Left ventricle myocardium inferior (tissue), 1 donor: ENCODE measurements around the gene COG3. TPM values are rescaled to one million over a fixed set of nuclear protein-coding genes. Genes with fewer than 3 reads are reported as not detected.

Experiments
- DNase-seq: peaks from one replicate; pipeline ENCODE4 v3.0.0-alpha.2; 2020
- H3K27ac ChIP-seq: fragments of 200-600 bp; replicated peaks from 2 replicates; pipeline ENCODE4 v1.8.0; 2021
- H3K27me3 ChIP-seq: fragments of 200-600 bp; 2 replicates; pipeline ENCODE4 v1.8.0; 2021; ENCODE audit warnings: low read depth
- H3K36me3 ChIP-seq: fragments of 200-600 bp; 2 replicates; pipeline ENCODE4 v1.8.0; 2021
- H3K4me1 ChIP-seq: fragments of 200-600 bp; 2 replicates; pipeline ENCODE4 v1.8.0; 2021
- H3K4me3 ChIP-seq: fragments of 200-600 bp; 2 replicates; pipeline ENCODE4 v1.8.0; 2021; ENCODE audit warnings: mild to moderate bottlenecking, moderate library complexity
- H3K9me3 ChIP-seq: fragments of 200-600 bp; replicated peaks from 2 replicates; pipeline ENCODE4 v1.8.0; 2021
- intact Hi-C: fragments of 100-400 bp; cut with micrococcal nuclease; formaldehyde crosslinking; loops from one replicate; pipeline ENCODE4 v1.11.0; 2022
- total RNA-seq: library from RNA; stranded (reverse); fragmentation: NEBNext Ultra II Directional; extraction: Animal tissue kit (Norgen Biotek cat#: 25700); gene quantifications from one replicate; pipeline ENCODE4 v1.2.1, GENCODE V29; 2021
- TF ChIP-seq, protein P1 (sequence below): fragments of 200-600 bp; IDR thresholded peaks from 2 replicates; pipeline ENCODE4 v1.8.0; 2021; ENCODE audit warnings: antibody characterized with exemption, mild to moderate bottlenecking, borderline replicate concordance
- donor health status: DM: no; HTN: yes; CAD: no; lungs with severe emphysema.

The COG3 gene
- total RNA-seq, 1 donor from 2014 or later = 15.7 TPM

DNA sequence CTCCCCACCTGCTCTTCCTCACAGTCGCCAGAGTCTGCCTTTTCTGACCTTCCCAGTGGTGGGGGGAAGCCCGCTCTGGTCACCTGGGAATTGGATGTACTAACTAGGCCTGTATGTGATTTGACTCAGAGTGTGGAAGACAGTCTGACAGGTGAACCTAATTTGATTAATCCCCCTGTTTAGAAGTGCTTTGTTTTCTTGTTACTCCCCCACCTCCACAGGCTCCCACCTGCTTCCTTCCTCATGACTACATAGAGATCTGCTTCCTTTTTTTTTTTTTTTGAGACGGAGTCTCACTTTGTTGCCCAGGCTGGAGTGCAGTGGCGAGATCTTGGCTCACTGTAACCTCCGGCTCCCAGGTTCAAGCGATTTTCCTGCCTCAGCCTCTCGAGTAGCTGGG, 44.0 kb downstream of the COG3 start:
- TF ChIP-seq, protein P1, sequence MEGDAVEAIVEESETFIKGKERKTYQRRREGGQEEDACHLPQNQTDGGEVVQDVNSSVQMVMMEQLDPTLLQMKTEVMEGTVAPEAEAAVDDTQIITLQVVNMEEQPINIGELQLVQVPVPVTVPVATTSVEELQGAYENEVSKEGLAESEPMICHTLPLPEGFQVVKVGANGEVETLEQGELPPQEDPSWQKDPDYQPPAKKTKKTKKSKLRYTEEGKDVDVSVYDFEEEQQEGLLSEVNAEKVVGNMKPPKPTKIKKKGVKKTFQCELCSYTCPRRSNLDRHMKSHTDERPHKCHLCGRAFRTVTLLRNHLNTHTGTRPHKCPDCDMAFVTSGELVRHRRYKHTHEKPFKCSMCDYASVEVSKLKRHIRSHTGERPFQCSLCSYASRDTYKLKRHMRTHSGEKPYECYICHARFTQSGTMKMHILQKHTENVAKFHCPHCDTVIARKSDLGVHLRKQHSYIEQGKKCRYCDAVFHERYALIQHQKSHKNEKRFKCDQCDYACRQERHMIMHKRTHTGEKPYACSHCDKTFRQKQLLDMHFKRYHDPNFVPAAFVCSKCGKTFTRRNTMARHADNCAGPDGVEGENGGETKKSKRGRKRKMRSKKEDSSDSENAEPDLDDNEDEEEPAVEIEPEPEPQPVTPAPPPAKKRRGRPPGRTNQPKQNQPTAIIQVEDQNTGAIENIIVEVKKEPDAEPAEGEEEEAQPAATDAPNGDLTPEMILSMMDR = no peak
- Histone ChIP-seq H3K36me3 (peaks cover 86% of the 10 kb centered on the region), H3K4me1 (peaks cover 5% of the 10 kb centered on the region), H3K27me3 (no peaks in the 10 kb centered on the region), H3K4me3 (no peak overlapping the region), H3K9me3 (no peaks in the 10 kb centered on the region), H3K27ac (no peak overlapping the region)
- intact Hi-C loops = no loop called here
- no peak for DNase-seq

DNA sequence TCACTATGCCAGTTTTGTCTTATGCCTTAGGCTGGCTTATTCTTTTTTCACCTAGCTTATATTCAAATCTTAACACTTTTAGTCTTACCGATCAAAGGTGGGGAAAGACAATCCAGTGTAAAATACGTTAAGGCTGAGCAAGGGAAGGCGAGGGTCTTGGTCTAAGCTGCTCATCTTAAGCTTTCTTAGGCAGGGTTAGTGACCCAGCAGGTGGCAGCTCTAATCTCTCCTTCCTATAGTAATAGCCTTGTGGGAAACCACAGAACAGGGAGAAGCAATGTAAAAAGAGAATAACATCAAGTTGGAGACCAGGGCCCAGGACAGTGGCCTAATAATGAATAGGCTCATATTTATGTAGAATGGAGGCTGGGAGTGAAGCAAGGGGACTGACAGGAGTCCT, 45.9 kb downstream of the COG3 start:
- H3K36me3 ChIP-seq = peaks cover 86% of the 10 kb centered on the region
- peaks cover 5% of the 10 kb centered on the region for H3K4me1 ChIP-seq
- TF ChIP-seq, protein P1 = no peak
- intact Hi-C loops = no loop called here
- H3K27ac ChIP-seq = no peak overlapping the region
- no peak for DNase-seq
- no peaks in the 10 kb centered on the region for H3K27me3 ChIP-seq
- H3K9me3 ChIP-seq = no peaks in the 10 kb centered on the region
- no peak overlapping the region for H3K4me3 ChIP-seq

DNA sequence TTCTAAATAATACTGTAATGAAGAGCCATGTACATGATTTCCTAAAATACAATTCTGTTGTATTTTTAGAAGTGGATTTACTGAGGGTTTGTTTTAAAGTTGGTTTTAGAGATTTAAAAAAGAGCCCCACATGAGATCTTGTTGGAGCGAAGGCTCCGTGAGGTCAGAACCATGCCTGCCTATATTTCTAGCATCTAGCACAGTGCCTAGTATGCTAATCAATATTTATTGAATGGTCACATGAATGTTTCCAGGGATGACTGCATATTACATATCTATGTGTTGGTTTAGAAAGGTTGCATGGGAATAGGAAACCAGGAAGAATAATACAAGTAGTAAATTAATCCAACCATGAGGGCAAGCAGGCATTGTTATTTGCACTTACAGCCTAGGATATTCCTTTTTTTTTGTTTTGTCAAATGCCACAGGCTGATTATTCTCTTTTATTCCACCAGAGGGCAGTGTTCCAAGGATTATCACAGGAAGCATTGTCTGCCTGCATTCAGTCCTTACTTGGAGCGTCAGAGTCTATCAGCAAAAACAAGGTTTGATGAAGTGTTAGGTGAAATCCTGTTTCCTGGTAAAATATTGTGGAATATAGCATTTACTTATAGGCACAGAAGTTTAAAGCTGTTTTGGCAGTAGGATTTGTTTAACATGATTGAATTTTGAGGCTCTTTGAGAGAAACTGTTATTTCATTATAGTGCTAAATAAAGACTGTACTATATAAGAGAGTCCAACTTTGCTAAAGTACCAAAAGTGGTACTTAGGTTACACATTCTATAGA, 46.8 kb downstream of the COG3 start:
- TF ChIP-seq, protein P1 = peak; percentile 93
- Histone ChIP-seq H3K36me3 (peaks cover 86% of the 10 kb centered on the region), H3K4me3 (no peak overlapping the region), H3K4me1 (peaks cover 5% of the 10 kb centered on the region), H3K27ac (no peak overlapping the region), H3K27me3 (no peaks in the 10 kb centered on the region), H3K9me3 (no peaks in the 10 kb centered on the region)
- intact Hi-C loops = no loop called here
- DNase-seq = no peak

DNA sequence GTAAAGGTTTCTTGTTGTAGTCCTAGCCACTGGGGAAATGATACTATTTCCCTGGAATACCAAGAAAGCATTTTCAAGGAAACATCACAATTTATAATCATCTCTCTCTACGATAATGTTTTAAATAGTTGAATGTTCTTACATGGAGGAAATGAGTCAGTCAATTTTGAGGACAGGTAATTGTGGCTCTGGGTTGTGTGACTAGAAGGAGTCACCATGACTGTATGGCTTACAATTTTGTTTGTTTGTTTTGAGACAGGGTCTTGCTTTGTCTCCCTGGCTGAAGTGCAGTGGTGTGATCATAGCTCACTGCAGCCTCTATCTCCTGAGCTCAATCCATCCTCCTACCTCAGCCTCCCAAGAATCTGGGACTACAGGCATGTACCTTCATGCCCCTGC, 47.4 kb downstream of the COG3 start:
- Histone ChIP-seq H3K27ac (no peak overlapping the region), H3K9me3 (no peaks in the 10 kb centered on the region), H3K27me3 (no peaks in the 10 kb centered on the region), H3K4me1 (peaks cover 5% of the 10 kb centered on the region), H3K4me3 (no peak overlapping the region), H3K36me3 (peaks cover 86% of the 10 kb centered on the region)
- TF ChIP-seq, protein P1 = no peak
- no peak for DNase-seq
- intact Hi-C loops = no loop called here

DNA sequence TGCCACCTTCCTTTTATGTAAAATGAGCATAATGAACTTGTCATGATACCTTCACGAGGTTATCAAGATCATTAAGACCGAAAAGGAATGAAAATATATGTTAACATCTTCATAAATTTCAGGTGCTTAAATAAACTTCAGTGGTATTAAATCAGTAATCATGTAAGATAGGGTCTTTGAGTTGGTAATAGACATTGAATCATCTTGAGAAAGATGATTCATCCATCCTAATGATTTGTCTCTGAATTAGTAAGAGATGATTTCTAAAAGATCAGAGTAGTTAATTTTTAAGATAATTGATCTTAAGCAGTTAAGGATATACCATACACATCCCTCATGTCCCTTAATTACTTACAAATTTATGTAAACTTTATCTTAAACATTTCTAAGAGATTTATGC, 52.0 kb downstream of the COG3 start:
- H3K4me1 ChIP-seq = peaks cover 3% of the 10 kb centered on the region
- no peaks in the 10 kb centered on the region for H3K9me3 ChIP-seq
- no peak overlapping the region for H3K27ac ChIP-seq
- TF ChIP-seq, protein P1 = no peak
- intact Hi-C loops = no loop called here
- DNase-seq = no peak
- H3K27me3 ChIP-seq = no peaks in the 10 kb centered on the region
- peaks cover 88% of the 10 kb centered on the region for H3K36me3 ChIP-seq
- no peak overlapping the region for H3K4me3 ChIP-seq
